ENCODE measurements around the gene ADCY4.

DNA sequence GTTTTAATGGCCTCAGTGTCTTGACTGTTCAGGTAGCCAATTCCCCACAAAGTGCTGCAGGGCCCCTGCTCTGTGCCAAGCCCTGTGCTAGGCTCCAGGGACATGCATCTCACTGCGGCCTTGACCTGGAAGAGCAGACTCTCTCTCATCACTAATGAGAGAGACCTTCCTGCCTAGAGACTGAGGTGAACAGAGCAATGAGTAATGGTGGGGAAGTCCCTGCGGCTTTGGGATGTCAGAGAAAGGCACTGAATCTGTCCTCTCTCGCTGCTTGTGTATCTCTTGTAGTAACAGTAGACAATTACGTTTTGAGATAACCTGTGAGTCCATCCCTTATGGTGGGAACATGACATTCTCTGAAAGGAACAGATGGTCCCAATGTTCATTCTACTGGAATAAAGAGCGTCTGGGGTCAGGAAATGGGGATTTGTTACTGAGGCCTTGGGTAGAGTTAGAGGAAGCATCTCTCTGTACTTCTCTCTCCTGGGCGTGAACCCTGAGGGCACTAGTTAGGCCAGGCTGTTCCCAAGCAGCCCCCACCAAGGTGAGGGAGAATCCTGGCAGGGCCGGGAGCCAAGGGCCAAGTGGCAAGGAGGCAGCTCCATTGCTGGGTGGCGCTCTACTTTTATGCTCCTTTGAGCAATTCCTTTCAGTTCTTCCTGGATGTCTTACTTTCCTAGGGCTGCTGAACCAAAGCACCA, 46.6 kb upstream of the ADCY4 start:
- TF ChIP-seq PKNOX1 (IDR thresholded peaks at IDR 0.05) (no peak), BHLHE40 (IDR thresholded peaks at IDR 0.05; ENCODE audit: borderline replicate concordance) (no peak), TARDBP (IDR thresholded peaks at IDR 0.05) (no peak), SP1 (IDR thresholded peaks at IDR 0.05) (no peak), ELF4 (IDR thresholded peaks at IDR 0.05) (no peak), FOXA1 (IDR thresholded peaks at IDR 0.05) (no peak), HDGF (IDR thresholded peaks at IDR 0.05; ENCODE audit: borderline replicate concordance) (no peak), ZNF384 (IDR thresholded peaks at IDR 0.05) (no peak), FOXK2 (IDR thresholded peaks at IDR 0.05) (no peak), ARNT (IDR thresholded peaks at IDR 0.05) (no peak), SUZ12 (IDR thresholded peaks at IDR 0.05) (no peak)

All from HEK293T (cell line).